ENCODE data around the gene TTPAL. TPM values are rescaled to one million over a fixed set of nuclear protein-coding genes. Genes with fewer than 3 reads are reported as not detected.
A peak's percentile ranks its signal among the peaks of the same experiment; 100 is the strongest.

Gene TTPAL
- total RNA-seq, 4 donors from 2014 or later = 14.2 to 27.7 (median 22.3) TPM

- no peaks in the 10 kb centered on the region for H3K27me3 ChIP-seq
- H3K4me3 ChIP-seq (replicated peaks in 1 of 3) = no peak overlapping the region
- TF ChIP-seq, protein P1, sequence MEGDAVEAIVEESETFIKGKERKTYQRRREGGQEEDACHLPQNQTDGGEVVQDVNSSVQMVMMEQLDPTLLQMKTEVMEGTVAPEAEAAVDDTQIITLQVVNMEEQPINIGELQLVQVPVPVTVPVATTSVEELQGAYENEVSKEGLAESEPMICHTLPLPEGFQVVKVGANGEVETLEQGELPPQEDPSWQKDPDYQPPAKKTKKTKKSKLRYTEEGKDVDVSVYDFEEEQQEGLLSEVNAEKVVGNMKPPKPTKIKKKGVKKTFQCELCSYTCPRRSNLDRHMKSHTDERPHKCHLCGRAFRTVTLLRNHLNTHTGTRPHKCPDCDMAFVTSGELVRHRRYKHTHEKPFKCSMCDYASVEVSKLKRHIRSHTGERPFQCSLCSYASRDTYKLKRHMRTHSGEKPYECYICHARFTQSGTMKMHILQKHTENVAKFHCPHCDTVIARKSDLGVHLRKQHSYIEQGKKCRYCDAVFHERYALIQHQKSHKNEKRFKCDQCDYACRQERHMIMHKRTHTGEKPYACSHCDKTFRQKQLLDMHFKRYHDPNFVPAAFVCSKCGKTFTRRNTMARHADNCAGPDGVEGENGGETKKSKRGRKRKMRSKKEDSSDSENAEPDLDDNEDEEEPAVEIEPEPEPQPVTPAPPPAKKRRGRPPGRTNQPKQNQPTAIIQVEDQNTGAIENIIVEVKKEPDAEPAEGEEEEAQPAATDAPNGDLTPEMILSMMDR (IDR thresholded peaks at IDR 0.05) = no peak
- no peak for TF ChIP-seq POLR2A (IDR thresholded peaks at IDR 0.05)
- DNase-seq = no peak
- H3K9me3 ChIP-seq = no peaks in the 10 kb centered on the region
- H3K36me3 ChIP-seq = no peaks in the 10 kb centered on the region
- intact Hi-C loops (cut with DNase I) = no loop called here
- peak overlapping the region in 2 of 3 donors; percentile 100 for H3K27ac ChIP-seq
- peaks cover 20 to 28% of the 10 kb centered on the region in 2 donors for H3K4me1 ChIP-seq
- 83 to 87% methylated on average over 1 of the region's 1 CpG for WGBS, 2 donors
Measured at GRCh38 chr20:44522841-44523240, 47.2 kb downstream of the TTPAL start.

DNA sequence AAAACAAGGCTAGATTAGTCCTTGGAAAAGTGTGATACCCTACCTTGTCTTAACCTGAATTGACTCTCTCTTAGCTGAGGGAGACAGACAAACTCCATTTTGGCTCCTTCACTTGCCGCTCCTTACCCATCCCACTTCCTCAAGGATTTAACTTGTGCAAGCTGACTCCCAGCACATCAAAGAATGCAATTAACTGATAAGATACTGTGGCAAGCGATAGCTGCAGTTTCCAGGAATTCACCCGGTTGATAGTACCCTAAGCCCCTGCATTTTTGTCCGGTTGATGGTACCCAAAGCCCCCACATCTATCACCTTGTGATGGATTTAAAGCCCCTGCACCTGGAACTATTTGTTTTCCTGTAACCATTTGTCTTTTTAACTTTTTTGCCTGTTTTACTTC is 48.1 kb downstream of the TTPAL start:
- Histone ChIP-seq H3K9me3 (no peaks in the 10 kb centered on the region), H3K27me3 (no peaks in the 10 kb centered on the region), H3K36me3 (no peaks in the 10 kb centered on the region), H3K4me1 (peaks cover 19 to 20% of the 10 kb centered on the region in 2 donors), H3K27ac (no peak overlapping the region), H3K4me3 (replicated peaks in 1 of 3) (no peak overlapping the region)
- TF ChIP-seq POLR2A (IDR thresholded peaks at IDR 0.05) = no peak
- TF ChIP-seq, protein P1 (IDR thresholded peaks at IDR 0.05) = no peak
- no peak for DNase-seq
- WGBS, 2 donors = 42 to 46% methylated on average over 4 of the region's 4 CpGs
- intact Hi-C loops (cut with DNase I) = no loop called here

- TF ChIP-seq, protein P1 (IDR thresholded peaks at IDR 0.05) = no peak
- TF ChIP-seq POLR2A (IDR thresholded peaks at IDR 0.05) = no peak
- intact Hi-C loops (cut with DNase I) = no loop called here
- H3K4me1 ChIP-seq = peaks cover under 1 to 3% of the 10 kb centered on the region in 2 donors
- no peak overlapping the region for H3K4me3 ChIP-seq (replicated peaks in 1 of 3)
- no peak for DNase-seq
- H3K9me3 ChIP-seq = no peaks in the 10 kb centered on the region
- H3K27ac ChIP-seq = no peak overlapping the region
- WGBS, 2 donors = 77 to 78% methylated on average over 6 of the region's 6 CpGs
- H3K27me3 ChIP-seq = no peaks in the 10 kb centered on the region
- no peaks in the 10 kb centered on the region for H3K36me3 ChIP-seq
Measured at GRCh38 chr20:44526129-44526528, 50.5 kb downstream of the TTPAL start.

GRCh38 chr20:44527716-44528199 is 52.1 kb downstream of the TTPAL start:
- intact Hi-C loops (cut with DNase I) = no loop called here
- H3K4me3 ChIP-seq (replicated peaks in 1 of 3) = no peak overlapping the region
- WGBS, 2 donors = 78 to 80% methylated on average over 4 of the region's 4 CpGs

DNA sequence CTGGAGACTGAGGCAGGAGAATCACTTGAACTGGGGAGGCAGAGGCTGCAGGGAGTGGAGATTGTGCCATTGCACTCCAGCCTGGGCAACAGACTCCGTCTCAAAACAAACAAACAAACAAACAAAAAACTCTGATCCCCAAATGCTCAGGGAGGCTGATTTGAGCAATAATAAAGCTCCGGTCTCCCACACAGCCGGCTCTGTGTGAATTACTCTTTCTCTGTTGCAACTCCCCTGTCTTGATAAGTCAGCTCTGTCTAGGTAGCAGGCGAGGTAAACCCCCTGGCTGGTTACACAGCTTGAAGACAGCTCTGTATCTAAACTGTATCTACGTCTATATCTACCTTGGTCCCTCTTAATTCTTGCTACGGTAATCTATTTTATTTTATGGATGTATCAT is 52.6 kb downstream of the TTPAL start:
- no peak overlapping the region for H3K27ac ChIP-seq
- no peak overlapping the region for H3K4me3 ChIP-seq (replicated peaks in 1 of 3)
- no peaks in the 10 kb centered on the region for H3K27me3 ChIP-seq
- TF ChIP-seq, protein P1 (IDR thresholded peaks at IDR 0.05) = no peak
- no peak for TF ChIP-seq POLR2A (IDR thresholded peaks at IDR 0.05)
- WGBS, 2 donors = 80 to 81% methylated on average over 6 of the region's 6 CpGs
- peaks cover 4 to 16% of the 10 kb centered on the region in 2 donors for H3K4me1 ChIP-seq
- no peaks in the 10 kb centered on the region for H3K9me3 ChIP-seq
- intact Hi-C loops (cut with DNase I) = no loop called here
- no peak for DNase-seq
- H3K36me3 ChIP-seq = no peaks in the 10 kb centered on the region

More at GRCh38 chr20:44527716-44528199, 52.1 kb downstream of the TTPAL start:
- no peak overlapping the region for H3K27ac ChIP-seq
- TF ChIP-seq, protein P1 (IDR thresholded peaks at IDR 0.05) = no peak
- no peak for TF ChIP-seq POLR2A (IDR thresholded peaks at IDR 0.05)
- H3K36me3 ChIP-seq = no peaks in the 10 kb centered on the region
- no peak for DNase-seq
- no peaks in the 10 kb centered on the region for H3K9me3 ChIP-seq
- no peaks in the 10 kb centered on the region for H3K27me3 ChIP-seq
- H3K4me1 ChIP-seq = peaks cover 3 to 10% of the 10 kb centered on the region in 2 donors
